Skin of body (tissue), 2 donors: ENCODE measurements around the gene CHST15. TPM values are rescaled to one million over a fixed set of nuclear protein-coding genes. Genes with fewer than 3 reads are reported as not detected.
A peak's percentile ranks its signal among the peaks of the same experiment; 100 is the strongest.

ENCODE experiments used
- DNase-seq: peaks from one replicate; lab custom pipeline; 2025; lab: John Stamatoyannopoulos, UW
- total RNA-seq: library from RNA; depleted of rRNA; stranded (reverse); fragments of >200 nt; gene quantifications from one replicate; pipeline ENCODE4 v1.2.3, GENCODE V29; 2014

CHST15 gene
- total RNA-seq, 1 donor from 2014 or later: 16.5 TPM

DNA sequence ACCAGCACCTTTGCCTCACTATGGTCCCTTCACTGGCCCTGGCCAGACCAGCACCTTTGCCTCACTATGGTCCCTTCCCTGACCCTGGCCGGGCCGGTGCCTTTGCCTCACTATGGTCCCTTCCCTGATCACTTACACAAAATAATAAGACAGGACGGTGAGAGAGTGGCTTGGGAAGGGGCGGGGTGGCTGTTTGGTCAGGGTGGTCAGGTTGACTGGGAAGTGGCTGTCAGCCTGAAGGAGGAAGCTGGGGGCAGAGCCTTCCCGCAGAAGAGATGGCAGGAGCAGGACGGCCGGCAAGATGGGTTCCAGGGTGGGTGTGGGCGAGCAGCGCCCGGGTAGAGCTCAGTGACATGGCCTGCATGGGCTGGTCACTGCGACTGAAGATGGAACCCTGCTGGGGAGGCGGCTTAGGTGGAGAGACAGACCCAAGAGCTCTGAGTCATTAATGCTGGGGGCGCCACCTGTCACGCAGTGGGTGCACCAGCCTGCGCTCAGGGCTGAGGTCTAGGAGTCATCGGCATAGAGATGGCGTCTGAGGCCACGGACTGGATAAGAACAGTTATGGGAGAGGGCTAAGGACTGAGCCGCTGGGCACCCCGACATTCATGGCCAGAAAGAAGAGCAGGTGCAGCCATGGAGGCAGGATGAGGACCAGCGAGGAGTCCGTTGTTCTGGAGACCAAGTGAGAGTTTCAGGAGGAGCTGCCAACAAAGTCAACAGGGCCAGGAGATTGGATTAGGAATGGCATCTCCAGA is 91.8 kb downstream of the CHST15 start:
- no peak for DNase-seq

DNA sequence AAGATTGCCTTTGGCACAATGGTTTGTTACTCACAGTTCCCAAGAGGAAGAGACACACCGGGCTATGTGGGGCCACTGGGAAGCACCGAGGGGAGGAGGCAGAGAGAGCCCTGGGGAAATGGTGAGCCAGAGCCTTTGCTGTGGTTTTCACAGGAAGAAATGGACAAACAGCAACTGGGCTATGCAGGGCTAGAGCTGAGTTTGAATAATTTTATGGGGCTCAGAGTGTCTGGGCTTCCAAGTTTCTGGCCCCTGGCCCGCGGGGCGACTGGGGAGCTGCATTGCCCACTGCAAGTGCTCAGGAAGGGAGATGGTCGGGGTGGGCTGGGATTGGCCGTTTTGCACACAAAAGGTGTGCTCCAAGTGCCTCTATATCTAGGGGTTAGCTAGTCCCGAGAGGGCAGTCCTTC is 92.6 kb downstream of the CHST15 start:
- DNase-seq: no peak

DNA sequence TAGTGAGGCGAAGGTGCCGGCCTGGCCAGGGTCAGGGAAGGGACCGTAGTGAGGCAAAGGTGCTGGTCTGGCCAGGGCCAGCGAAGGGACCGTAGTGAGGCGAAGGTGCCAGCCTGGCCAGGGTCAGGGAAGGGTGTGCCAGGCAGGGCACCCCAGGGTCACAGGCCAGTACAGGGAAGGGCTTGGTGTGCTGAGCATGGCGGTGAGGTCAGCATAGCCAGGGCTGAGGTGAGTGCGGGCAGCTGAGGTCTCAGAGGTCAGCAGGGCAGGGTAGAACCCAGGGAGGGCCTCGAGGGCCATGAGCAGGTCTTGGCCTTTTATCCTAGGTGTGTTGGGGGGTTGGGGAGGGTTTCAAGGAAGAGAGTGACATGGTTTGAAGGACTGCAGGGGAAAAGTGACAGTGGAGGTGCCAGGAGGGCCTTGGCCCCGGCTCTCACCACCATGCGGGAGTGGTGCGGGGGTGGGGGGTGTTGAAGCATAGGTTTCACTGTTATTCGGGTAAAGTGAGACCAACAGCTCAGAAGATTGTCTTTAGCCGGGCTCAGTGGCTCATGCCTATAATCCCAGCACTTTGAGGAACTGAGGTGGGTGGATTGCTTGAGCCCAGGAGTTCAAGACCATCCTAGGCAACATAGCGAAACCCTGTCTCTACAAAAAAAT is 93.3 kb downstream of the CHST15 start:
- DNase-seq: no peak

DNA sequence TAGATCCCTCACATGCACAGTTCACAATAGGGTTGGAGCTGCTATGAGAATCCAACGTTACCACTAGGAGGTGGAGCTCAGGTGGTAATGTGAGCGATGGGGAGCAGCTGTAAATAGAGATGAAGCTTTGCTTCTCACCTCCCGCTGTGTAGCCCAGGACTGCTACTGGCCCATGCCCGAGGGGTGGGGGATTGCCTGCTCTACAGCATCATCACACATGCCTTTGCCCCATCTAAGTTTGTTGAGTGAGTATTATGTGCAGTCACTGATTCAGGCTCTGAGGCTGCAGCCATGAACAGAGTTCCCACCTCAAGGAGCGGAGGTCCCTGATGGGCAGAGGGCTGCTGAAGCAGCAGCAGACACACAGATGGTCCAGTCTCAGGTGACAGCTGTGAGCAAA is 94.1 kb downstream of the CHST15 start:
- no peak for DNase-seq

DNA sequence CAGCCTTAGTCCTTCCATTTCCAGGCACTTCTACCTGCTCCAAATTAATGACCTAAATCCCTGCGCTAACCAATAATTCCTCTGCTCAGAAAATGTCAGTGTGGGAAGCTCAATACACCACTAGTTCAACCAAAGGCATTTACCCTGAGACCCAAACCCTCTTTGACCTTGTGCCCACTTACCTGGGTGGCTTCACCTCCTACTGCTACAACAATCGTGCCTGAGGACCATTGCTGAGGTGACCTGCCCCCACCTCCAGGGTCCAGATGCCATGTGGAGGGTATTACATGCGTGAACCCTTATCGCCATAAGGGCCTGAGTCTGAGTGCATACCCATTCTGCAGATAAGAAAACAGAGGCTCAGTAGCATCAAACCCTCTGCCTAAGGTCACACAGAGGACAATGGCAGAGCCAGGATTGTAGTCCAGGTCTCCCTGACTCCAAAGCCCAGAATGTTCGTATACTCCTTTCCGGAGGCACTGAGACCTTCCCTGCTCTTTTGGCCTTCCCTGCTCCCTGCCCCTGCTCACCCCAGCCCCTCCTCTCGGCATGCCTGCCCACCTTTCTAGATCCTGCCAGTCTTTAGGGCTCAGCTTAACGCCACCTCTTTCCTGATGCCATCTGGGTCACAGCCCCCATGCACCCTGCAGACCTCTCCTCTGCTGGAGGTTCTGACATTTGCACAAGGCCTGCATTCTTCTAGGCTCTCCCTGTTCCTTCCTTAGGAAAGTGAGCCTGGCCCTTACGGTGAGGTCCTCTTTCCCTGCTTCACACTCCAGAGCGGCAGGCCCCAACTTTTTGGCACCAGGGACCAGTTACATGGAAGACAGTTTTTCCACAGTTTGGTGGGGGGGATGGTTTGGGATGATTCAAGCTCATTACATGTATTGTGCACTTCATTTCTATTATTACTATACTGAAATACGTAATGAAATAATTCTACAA is 94.9 kb downstream of the CHST15 start:
- DNase-seq: no peak

DNA sequence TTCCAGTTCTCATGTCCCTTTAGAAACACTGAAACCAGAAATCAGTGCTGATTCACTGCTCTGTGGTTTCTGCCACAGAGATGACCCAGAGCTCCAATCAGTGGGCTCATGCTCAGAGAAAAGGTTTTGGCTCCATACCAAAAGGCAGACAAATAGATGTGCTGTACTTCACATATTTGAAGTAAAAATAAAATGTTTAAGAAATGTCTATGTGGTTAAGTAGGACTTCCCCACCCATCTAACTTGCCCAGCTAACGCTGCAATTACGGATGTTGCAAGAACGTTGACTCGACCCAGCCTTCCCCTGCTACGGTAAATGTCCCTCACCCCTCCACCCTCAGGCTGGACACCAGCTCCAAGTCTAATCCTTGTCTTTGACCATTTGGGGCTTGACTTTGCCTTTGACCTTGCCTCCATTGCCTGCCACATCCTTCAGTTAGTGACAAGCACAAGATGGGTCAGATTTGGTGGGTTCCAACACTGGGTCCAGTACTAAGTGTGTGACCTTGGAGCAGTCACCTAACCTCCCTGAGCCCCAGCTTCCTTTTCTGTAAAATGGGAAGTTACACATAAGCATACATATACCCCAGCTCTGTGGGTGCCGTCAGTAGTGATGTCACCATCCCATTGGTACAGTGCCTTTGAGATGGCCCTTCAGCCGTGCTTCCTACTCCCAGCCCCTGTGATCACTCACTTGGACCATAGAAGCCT is 95.8 kb downstream of the CHST15 start:
- DNase-seq: no peak

DNA sequence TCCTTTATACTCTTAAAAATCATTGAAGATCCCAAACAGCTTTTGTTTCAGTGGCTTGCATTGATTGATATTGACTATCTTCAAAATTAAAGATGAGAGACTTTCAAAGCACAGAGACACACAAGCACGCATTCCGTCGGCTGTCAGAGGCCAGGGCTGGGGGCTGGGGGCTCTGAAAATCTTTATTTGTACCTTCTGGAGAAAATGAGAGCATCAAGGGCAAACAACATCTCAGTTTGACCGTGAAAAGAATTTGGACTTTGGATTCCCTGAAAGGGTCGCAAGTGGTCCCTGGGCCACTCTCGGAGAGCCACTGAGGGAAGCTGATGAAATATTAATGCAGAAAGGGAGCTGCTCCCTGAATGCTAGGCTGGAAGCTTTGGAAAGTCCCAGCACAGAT is 96.4 kb downstream of the CHST15 start:
- no peak for DNase-seq

DNA sequence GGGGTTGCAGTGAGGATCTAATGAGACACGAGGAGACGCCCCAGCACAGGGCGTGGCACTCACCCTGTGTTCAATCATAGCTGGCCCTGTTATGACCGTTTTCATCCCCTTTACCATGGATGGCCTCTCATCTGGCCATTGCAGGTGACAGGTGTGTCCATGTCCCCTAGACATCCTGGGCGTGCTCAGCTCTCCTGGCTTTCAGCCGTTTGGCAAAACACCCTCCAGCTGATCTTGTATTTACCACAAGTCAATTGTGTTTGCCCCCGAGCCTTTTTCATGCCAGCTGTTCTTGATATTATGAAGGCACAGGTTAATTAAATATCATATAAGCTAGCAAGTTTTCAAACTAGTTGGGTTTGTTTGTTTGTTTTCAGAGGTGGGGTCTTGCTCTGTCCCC is 97.1 kb downstream of the CHST15 start:
- DNase-seq: no peak

DNA sequence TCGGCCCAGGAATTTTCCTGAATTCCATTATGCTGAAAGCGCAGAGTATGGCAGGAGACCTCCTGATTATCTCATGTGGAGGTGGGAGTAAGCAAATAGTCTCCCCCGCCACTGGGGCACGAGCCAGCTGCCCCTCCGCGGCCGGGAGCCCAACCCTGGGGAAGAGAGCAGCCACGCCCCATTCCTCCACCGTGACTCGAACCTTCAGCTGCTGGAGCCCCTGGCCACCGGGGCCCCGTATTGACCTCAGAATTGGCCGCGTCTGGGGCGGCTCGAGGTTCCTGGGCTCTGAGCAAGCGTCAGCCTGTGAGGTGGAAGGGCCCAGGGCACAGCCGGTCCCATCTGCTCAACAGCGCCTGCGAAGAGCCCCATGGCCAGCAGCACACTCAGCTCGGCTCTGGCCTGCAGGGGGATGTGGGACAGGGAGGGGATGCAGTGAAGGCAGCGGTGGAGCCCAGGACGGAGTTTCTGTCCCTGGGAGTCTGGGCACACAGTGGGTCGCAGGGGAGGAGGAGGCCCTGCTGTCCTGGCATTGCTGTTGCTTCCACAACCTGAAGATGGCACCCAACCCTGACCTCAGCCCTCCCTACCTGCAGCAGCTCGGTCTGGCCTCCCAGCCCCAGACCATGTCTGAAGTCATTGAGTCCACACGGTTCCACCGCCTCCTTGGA is 97.8 kb downstream of the CHST15 start:
- no peak for DNase-seq

DNA sequence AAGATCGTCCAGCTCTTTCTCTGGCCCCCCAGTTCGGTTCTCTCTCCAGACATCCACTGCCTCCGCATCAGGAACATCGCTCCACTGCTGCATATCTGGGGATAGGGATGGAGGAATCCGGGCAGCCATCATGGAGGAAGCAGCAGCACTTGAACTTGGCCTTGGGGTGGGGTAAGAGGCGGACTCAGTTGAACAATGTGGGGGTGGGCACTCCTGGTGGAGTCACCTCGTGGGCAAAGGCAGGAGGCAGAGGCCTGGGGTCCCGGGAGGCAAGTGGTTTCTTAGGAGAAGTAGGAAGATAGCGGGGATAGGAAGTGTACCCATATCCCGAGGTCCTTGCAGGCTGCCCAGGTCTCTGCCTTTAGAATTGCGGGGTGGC is 98.3 kb downstream of the CHST15 start:
- no peak for DNase-seq

DNA sequence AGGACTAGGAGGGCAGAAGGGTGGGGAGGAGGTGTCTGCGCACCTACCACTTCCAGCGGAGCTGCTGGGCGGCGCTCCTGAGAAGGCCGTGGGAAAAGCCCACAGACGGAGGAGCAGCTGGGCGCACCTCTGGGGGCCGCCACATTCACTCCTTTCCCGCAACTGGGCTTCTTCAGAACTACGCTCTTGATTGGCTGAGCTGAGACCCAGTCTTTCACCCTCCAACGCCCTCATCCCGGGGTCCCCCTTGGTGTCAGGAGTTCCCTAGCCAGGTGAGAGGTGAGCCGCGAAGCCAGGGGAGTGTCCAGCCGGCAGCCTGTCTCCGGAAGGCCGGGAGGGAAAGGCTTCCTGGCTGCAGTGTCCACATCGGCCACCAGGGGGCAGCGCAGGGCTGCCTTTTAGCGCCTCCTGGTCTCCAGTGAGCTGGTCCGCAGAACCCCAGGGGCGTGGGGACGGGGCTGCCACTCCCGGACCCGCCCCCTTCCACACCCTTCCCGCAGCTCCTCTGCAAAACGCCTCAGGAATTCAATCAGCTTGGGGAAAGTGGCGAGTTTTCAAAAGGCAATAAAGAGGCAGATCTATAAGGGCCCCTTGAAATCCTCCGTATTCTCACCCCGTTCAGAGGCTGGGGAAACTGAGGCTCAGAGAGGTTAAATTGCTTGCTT is 98.8 kb downstream of the CHST15 start:
- DNase-seq: peak; percentile 59

DNA sequence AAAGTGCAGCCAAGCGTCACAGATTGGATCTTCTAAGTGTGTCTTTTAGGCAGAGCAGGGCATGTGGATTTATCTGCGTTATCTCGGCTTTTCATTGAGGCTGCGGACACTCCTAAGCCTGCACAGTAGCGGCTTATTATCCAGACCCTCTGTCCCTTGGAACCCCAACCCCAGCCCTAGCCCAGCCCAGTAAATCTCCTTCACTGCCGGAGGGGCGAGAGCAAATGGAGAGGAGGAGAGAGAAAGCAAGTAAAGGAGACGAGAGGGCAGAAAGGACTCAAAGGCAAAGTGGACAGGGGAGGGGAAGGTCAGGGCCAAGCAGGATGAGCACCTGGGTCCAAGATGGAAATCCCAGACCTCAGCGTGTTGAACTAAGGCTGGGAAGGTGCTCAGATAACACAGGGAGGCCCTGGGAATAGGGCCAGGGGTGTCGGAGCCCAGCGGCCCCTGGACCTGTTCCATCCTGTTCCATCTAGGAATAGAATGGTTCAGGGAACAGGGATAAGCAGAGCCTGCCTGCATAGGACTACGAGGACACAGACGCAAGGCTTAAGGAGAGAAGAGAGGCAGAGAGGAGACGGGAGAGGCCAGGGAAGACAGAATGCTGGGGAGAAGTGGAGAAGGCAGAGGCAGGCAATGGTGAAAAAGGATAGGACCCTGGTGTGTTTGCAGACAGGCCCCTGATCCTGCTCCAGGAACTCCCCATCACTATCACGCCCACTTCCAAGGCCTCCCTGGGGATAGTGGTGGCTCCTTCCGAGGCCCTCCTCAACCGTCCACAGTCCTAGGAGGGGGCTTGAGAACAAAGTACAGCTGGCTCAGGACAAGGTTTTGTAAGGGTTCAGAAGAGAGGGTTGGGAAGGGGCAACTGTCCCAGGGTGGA is 99.6 kb downstream of the CHST15 start:
- no peak for DNase-seq

DNA sequence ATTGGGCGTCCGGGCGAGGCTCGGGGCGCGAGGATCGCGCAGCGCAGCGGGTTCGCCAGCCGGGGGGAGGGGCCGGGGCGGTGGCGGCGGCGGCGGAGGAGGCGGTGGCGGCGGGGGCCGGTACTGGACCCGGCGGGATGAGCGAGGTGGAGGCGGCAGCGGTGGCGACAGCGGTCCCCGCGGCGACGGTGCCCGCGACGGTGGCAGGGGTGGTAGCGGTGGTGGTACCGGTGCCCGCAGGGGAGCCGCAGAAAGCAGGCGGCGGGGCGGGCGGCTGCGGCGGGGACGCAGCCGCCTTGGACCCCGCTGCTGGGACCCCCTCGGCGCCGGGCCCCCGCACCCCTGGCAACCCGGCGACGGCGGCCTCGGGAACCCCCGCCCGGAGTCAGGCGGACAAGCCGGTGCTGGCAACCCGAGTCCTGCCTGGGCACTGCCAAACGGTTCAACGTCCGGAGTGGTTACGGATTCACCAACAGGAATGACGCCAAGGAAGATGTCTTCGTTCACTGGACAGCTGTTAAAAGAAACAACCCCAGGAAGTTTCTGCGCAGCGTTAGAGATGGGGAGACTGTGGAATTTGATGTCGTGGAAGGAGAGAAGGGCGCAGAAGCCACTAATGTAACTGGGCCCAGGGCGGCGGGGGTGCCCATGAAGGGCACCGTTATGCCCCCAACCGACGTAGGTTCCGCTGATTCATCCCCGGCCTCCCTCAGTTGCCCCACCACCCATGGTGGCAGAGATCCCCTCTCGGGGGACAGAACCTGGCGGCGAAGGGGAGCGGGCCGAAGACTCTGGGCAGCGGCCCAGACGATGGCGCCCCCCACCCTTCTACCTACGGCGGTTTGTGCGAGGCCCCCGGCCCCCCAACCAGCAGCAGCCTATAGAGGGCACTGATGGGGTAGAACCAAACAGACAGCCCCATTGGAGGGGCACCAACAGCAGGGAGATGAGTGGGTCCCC is 101.5 kb downstream of the CHST15 start:
- DNase-seq: no peak

DNA sequence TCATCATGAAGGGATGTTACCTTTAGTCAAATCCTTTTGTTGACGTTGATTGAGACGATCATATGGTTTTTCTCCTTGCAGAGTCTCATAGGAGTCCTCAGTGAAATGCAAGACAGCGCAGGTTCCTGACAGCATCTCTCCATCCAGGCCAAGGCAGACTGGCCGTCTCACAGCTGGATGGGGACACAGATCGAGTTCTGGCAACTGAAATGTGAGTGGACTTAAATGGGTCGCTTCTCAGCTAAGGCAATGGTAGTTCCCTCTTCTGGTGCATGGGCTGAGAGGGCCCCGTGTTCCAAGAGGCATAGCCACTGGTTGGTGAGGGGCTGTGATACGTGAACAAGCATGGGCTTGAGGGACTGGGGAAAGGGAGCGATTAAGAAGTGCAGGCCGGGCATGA is 102.5 kb downstream of the CHST15 start:
- no peak for DNase-seq

DNA sequence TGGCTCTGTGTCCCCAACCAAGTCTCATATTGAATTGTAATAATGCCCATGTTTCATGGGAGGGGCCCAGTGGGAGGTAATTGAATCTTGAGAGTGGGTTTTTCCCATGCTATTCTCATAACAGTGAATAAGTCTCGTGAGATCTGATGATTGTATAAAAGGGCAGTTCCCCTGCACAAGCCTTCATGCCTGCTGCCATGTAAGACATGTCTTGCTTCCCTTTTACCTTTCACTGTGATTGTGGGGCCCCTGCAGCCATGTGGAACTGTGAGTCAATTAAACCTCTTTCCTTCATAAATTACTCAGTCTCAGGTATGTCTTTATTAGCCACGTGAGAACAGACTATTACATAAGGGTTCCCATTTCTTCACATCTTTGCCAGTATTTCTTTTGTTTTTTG is 104.7 kb downstream of the CHST15 start:
- no peak for DNase-seq

DNA sequence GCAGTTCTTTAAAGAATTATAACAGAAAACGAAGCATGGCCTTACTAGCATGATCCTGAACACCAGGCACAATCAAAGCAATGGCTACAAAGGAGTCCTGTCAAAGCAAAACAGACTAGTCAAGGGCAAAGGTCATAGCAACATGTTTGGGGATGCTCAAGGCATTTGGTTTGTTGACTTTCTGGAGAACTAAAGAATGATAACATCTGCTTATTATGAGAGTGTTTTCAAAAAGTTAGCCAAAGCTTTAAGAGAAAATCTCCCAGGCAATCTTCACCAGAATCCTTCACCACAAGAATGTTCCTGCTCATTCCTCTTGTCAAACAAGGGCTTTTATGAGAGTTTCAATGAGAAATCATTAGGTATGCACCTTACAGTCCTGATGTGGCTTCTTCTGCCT is 106.7 kb downstream of the CHST15 start:
- DNase-seq: no peak

DNA sequence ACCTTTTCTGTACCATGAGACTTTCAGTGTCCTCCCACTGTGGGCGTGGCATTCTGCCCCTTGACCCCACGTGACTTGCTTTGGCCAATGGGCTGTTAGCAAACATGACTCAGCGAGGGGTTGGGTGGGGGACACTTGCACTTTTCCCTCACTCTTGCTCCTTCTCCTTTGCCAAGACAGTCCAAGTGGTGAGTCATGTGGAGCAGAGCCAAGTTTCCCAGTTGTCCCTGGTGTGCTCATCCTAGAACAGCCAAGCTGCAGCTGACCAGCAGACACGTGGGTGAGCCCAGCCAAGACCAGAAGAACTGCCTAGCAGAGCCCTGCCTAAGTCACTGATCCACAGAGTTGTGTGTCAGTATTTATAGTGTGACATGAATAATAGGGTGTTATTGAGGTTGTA is 119.0 kb downstream of the CHST15 start:
- DNase-seq: no peak
